Measurements from ENCODE around the gene LHPP.

- no peak for TF ChIP-seq CTCF (IDR thresholded peaks at IDR 0.05; ENCODE audit: low read depth, low read length, poor library complexity, severe bottlenecking)
- TF ChIP-seq EZH2phosphoT487 (IDR thresholded peaks at IDR 0.05; ENCODE audit: borderline replicate concordance, low read length), result no peak
Measured at GRCh38 chr10:124474514-124475070, 13.0 kb downstream of the LHPP start.
